ENCODE data around the gene HOXD8.

Gene HOXD8

DNA sequence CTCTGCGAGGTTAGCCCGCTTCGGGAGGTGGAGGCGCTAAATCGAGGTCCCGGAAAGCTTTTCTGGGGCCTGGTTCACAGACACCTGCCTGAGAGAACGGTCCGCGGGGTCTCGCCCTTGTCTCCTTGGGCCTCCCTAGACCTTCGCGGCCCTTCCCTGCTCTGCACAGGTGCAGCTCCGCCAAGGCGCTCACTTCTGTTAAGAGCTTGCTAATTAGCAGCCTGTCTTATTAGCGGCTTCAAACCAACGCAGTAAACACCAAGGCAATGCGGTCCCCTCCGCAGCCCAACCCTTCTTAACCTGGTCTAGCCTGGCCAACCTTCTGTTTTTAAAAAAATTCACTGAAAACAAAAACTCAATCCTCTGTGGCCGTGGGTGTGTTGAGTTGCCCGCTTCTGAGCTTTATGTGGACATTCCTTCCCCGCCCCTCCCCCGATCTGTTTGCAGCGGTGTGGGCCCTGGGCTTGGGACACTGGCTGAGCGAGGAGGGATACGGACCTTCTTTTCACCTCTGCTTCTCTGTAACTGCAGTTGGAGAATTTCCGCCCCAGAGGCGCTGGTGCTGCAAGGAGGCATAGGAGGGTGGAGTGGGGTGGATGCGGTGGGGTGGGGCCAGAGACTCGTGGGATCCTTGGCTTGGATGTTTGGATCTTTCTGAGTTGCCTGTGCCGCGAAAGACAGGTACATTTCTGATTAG, 18.4 kb downstream of the HOXD8 start:
- DNase-seq (ENCODE audit: low read depth) = no peak

DNA sequence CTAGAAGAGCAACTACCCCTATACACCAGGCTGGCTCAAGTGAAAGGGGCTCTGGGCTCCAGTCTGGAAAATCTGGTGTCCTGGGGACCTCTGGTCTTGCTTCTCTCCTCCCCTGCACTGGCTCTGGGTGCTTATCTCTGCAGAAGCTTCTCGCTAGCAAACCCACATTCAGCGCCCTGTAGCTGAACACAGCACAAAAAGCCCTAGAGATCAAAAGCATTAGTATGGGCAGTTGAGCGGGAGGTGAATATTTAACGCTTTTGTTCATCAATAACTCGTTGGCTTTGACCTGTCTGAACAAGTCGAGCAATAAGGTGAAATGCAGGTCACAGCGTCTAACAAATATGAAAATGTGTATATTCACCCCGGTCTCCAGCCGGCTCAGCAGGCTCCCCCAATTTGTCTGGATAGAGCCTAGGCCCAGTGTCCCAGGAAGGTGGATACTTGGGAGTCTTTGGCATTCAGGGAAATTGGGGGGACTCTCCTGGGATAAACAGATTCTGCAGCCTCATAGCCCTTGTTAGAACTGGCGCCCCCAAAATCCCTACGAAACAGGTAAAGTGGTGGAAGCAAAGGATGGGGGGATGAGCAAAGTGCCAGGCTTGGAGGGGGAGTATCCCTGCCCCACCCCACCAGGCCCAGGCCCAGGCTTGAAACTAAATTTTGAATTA, 19.4 kb downstream of the HOXD8 start:
- DNase-seq (ENCODE audit: low read depth) = no peak

DNA sequence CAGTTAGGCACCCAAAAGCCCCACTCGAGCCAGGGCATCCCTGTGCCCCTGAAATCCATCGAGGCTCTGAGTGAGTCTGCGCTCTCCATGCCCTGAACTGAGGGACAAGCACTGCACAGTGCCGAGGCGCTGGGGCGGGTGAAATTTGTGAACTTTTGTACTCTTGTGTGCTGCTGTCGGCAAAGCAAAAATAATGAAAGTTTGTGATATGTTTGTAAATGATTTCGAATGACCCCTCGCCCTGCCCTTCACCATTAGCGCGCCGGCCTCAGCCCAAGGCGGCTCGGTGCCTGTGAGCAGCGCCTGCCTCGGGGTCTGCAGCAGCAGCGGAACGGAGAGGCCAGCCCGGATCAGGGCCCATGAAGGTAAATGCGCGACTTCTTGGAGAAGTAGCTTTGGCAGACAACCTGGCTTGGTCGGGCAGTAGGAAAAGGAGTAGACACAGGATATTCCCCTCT, 20.0 kb downstream of the HOXD8 start:
- no peak for DNase-seq (ENCODE audit: low read depth)

DNA sequence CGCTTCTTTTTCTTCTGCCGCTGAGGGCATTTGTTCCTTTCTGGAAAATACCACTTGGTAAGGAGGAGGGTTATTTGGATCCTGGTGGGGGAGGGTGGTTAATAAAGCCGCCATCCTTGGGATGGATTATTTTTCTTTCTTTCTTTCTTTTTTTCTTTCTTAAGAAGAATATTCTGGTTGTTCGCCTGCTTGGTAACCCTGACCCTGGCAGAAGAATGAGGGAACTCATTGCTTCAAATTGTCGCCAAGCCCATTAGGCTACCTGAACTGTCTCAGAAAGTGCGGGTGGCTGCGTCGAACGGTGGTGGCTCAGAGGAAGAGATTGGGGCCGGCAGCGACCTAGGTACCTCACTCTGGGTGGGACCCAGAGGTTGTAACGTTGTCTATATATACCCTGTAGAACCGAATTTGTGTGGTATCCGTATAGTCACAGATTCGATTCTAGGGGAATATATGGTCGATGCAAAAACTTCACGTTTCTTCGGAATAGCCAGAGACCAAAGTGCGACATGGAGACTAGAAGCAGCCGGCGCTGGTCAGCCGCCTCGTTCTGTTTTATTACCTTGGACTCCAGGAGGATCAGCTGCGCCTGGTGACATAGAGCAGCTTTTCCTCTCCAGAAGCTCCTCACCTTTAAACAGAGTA, 20.6 kb downstream of the HOXD8 start:
- no peak for DNase-seq (ENCODE audit: low read depth)

DNA sequence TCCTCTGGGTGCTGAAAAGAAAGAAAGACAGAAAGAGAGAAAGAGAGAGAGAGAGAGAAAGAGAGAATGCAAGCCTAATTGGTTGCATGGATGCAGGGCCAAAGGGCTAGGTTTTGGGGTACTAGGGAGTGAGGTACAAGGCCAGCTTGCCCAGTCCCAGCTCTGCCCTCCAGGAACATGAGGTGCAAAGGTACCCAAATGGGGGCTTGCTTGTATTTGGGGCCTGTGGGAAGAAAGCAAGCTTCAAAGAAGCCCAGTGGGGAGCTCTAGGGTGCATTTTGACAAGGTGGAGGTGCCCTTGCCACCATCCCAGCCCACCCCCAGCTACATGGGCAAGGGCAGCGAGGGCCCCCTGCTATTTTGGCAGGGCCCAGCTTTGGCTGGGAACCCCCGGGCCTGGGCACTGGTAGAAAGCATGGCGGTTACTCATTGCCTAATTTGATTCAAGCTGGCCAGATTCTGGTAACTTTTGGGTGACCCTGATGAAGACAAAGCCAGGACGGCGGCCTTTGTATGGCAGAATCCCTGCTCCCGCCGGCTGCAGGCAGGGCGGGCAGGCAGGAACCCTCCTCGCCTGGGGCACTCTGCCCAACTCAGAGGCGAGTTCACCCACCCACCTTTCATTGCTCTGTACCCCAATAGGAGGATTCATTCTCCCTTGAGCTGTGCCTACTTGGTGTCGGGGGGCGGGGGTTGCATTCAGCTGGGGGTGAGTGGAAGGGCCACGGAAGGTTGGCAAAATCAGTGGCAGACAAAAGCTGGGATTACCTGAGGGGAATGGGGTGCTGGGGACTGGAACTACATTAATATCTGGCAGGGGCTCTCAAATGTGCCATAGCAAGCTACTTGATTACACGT, 21.3 kb downstream of the HOXD8 start:
- DNase-seq (ENCODE audit: low read depth) = no peak

DNA sequence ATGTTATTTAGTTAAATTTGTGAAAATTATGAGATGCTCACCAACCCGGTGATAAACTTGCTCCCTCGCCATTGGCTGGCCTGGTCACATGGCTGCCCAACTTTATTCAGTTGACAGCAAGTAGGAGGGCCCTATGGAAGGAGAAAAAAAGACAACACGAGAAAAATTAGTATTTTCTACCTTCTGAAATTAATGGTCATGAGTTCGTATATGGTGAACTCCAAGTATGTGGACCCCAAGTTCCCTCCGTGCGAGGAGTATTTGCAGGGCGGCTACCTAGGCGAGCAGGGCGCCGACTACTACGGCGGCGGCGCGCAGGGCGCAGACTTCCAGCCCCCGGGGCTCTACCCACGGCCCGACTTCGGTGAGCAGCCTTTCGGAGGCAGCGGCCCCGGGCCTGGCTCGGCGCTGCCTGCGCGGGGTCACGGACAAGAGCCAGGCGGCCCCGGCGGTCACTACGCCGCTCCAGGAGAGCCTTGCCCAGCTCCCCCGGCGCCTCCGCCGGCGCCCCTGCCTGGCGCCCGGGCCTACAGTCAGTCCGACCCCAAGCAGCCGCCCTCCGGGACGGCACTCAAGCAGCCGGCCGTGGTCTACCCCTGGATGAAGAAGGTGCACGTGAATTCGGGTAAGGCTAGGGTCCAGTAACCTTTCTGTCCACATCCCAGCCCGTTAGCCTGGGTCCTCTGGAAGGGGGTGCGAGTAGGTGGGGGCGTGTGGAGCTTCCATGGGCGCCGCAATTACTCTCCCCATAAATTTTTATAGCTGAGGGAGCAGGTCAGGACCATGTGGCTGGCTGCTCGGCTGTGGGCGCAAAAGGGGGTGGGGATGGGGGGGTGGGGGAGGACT, 22.2 kb downstream of the HOXD8 start, which contains the start of gene HOXD4:
HOXD4 (plus strand) TSS at position 109 of the 846 bp plus-strand sequence; CDS start at position 193, 84 bp downstream.
- DNase-seq (ENCODE audit: low read depth) = no peak

DNA sequence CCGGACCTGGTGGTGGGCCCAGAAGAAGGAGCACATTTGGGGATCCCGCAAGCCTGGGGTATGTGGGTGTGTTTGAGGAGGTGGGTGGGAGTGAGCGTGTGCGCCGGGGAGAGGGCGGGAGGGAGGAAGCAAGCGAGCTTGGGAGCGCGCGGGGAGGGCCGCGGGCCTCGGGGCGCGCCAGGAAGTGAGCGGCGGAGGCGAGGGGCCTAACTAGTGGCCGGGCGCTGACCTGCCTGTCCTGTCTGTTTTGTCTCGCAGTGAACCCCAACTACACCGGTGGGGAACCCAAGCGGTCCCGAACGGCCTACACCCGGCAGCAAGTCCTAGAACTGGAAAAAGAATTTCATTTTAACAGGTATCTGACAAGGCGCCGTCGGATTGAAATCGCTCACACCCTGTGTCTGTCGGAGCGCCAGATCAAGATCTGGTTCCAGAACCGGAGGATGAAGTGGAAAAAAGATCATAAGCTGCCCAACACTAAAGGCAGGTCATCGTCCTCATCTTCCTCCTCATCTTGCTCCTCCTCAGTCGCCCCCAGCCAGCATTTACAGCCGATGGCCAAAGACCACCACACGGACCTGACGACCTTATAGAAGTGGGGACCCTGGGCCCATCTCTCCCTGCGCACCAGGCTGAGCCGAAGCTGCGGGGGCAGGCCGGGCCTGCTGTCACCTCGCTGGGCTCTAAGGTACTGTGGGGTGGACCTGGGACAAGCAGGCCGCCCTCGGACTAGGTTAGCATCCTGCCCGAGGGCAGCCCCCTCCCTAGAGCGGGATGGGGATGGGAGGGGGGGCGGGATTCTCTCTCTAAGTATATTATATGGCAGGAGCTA, 23.1 kb downstream of the HOXD8 start:
- no peak for DNase-seq (ENCODE audit: low read depth)

- no peak for DNase-seq (ENCODE audit: low read depth)
These were observed 25.2 kb downstream of the HOXD8 start for GRCh38 chr2:176154576-176155252.

- no peak for DNase-seq (ENCODE audit: low read depth)
These were observed 26.0 kb downstream of the HOXD8 start for GRCh38 chr2:176155356-176156044.

- DNase-seq (ENCODE audit: low read depth) = no peak
These were observed 26.8 kb downstream of the HOXD8 start for GRCh38 chr2:176156301-176156806.

GRCh38 chr2:176156807-176157498, 27.4 kb downstream of the HOXD8 start, which contains the start of gene HOXD3:
Gene HOXD3 (plus strand): TSS chr2:176157307. CDS start chr2:176169115, 11,808 bp downstream.
- DNase-seq (ENCODE audit: low read depth) = no peak

- DNase-seq (ENCODE audit: low read depth) = no peak
These were observed 28.1 kb downstream of the HOXD8 start for GRCh38 chr2:176157499-176158185.

DNA sequence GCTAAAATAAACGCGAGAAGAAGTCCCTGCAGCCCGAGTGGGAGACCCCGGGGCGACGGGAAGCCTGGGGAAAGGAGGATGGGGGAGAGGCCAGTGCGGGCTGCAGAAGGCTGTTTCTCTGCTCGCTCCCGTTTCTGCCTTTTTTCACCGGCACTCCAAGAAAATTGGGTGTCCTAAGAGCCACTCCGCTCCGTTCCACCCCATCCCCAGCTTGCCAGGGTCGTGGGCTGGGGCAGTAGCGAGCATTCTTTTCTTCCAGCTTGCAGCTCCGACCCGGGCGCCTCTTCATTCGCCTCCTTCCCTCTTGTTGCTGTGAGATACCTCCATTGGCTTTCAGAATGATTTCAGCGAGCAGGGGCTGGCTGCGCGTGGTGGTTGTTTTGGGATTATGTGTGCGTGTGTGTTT, 28.7 kb downstream of the HOXD8 start:
- no peak for DNase-seq (ENCODE audit: low read depth)

GRCh38 chr2:176158855-176159662, 29.6 kb downstream of the HOXD8 start:
- DNase-seq (ENCODE audit: low read depth) = no peak

DNA sequence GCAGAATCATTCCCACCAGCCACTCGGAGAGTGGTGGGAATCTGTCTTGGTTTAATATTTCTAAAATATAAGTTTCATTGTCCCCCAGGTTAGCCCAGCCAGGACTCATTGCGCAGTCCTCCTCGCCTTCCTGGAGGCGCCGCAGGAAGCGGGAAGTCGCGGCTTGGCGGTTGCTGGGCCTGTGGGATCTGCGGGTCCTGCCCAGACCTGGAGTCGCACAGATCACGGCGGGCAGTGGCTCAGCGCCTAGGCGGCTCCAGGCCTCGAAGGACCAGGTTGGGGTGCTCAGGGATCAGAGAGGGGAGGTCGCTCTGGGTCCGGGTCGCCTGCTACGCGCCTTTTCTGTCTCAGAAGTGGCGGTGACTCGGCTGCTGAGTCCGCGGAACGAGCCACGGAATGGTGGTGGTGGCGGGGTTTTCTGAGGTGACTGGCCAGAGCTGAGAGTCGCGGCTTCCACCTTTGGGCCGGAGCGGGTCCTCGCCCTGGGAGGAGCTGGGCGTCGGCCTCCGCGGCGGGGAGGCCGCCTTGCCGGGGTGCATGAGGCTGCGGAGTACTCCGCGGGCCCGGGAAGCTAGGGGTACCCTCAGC, 30.3 kb downstream of the HOXD8 start:
- DNase-seq (ENCODE audit: low read depth) = no peak

All from activated gamma-delta T cell treated with anti-CD3 and anti-CD28 coated beads, Interleukin-2, amount 50 U/mL, for 16 hours (primary cell).